RCC 7860 (cell line): ENCODE measurements around the gene AGBL1.
A peak's percentile ranks its signal among the peaks of the same experiment; 100 is the strongest.

Experiments
- DNase-seq: peaks from one replicate; pipeline ENCODE4 v3.0.0-alpha.2; 2015; ENCODE audit warnings: low spot score
- FAIRE-seq: peaks from 2 replicates; lab custom pipeline; 2012; peaks lifted over from hg19 to GRCh38; lab: Jason Lieb, UNC

The AGBL1 gene

GRCh38 chr15:86624261-86625036 lies 544.8 kb downstream of the AGBL1 start:
- DNase-seq (peak; percentile 90), FAIRE-seq (peak; percentile 91)

- DNase-seq, result no peak
- FAIRE-seq, result no peak
Measured at GRCh38 chr15:86629409-86630356, 550.0 kb downstream of the AGBL1 start.

DNA sequence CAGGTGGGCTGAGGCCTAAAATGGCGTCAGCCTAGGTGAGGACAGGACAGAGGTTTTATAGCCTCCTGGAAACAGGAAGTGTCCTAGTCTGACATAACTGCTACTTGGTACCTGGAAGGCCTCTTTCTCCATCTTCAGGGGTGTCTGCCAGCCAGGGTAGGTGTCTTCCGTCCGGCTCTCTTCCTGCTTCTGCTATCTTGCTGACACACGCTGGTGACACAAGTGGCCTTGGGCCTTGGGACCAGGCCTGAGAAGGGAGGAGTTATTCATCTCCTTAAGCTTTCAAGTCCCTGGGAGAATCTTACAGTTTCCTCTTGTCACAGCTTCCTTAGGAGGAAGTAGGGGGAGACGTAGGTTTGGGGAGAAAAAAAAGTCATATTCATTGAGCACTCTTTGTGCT lies 551.3 kb downstream of the AGBL1 start:
- FAIRE-seq (no peak), DNase-seq (no peak)

DNA sequence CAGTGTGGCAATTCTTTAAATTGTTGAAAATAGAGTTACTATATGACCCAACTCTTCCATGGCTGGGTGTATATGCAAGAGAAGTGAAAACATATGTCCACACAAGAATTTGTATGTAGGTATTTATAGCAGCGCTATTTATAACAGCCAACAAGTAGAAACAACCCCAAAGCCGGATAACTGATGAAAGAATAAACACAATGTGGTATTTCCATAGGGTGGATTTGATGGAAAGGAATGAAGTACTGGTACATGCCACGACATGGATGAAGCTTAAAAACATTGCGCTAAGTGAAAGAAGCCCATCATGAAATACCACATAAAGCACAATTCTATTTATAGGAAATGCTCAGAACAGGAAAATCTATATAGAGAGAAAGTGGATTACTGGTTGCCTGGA lies 554.5 kb downstream of the AGBL1 start:
- DNase-seq (no peak), FAIRE-seq (no peak)

DNA sequence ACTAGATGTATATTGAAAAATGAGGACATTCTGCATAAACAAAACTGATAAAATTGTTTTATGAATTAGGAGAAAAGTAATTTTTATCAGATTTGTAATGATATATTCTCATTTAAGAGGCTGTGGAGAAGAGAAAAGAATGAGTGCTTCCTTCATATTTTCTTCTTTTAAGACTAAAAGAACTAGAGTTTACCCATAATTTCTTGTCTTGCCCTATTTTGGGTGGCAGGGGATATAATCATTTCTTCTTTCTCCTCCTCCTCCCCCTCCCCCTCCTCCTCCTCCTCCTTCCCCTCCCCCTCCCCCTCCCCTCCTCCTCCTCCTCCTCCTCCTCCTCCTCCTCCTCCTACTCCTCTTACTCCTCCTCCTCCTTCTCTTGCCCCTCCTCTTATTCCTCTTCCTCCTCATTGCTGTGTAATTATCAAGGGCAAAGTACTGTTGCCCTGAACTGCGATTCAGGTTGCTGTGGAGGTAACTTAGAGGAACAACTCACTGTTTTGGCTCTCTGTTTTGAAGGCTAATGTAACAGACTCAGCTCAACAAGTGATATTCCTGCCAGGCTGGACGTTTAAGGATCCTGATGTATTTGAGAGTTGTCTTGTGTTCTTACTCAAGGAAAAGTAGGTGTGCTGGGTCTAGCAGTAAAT lies 555.4 kb downstream of the AGBL1 start:
- DNase-seq (no peak), FAIRE-seq (no peak)

- no peak for DNase-seq
- no peak for FAIRE-seq
Measured at GRCh38 chr15:86644339-86644738, 564.7 kb downstream of the AGBL1 start.

DNA sequence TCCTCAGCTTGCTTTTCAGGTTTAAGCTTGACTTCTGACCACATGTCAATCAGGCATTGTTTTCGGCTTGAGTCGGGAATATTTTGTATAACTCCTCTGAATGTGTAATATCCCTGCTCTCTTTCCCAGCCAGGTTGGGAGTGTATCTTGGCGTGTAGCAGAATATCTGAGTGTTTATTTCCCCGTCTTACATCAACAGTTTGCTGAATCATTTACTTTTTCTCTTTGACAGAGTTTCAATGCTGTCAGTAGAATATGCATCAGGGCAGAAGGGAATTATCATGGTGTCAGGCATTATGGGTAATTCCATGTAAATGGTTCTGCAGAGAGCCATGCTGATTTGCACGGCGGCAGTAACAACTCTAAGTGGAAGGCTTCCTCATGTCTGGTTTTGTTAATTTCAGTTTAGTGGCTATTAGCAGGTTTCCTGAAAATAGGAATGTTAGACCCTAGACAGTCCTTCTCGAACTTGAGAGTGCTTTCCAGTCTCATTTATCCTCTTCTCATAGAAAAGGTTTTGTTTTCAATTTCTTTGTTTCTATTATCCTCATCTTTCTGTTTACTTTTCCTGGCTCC lies 566.3 kb downstream of the AGBL1 start:
- FAIRE-seq (no peak), DNase-seq (no peak)

- no peak for DNase-seq
Measured at GRCh38 chr15:86647810-86648440, 568.3 kb downstream of the AGBL1 start.

GRCh38 chr15:86649277-86649676 lies 569.6 kb downstream of the AGBL1 start:
- FAIRE-seq (no peak), DNase-seq (no peak)

More at GRCh38 chr15:86647810-86648440, 568.3 kb downstream of the AGBL1 start:
- FAIRE-seq, result no peak

- FAIRE-seq, result no peak
Measured at GRCh38 chr15:86650094-86650493, 570.4 kb downstream of the AGBL1 start.

GRCh38 chr15:86653344-86654197 lies 573.9 kb downstream of the AGBL1 start:
- no peak for FAIRE-seq
- no peak for DNase-seq

More at GRCh38 chr15:86650094-86650493, 570.4 kb downstream of the AGBL1 start:
- DNase-seq, result no peak

- FAIRE-seq (no peak), DNase-seq (no peak)
Measured at GRCh38 chr15:86654501-86654900, 574.8 kb downstream of the AGBL1 start.

GRCh38 chr15:86657305-86657704 lies 577.6 kb downstream of the AGBL1 start:
- no peak for FAIRE-seq
- DNase-seq, result no peak

- no peak for DNase-seq
- FAIRE-seq, result no peak
Measured at GRCh38 chr15:86659724-86660411, 580.2 kb downstream of the AGBL1 start.

DNA sequence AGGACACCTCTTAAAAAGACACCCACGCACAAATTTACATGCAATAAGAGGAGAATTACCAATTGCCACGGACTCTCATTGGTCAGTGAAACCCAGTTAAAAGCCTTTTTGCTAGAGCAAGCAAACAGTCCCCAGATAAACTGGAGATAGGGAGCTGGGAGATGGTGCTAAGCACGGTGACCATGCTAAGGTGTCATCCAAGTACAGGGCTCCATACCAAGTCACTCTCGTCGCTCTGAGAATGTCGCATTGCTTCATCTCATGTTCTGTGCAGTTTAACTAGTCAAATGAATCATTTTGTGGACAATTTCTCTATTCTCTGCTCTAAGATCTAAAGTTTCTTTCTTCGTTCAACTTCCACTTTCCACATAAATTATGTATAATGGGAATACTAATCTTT lies 581.9 kb downstream of the AGBL1 start:
- DNase-seq, result no peak
- no peak for FAIRE-seq

- no peak for DNase-seq
- no peak for FAIRE-seq
Measured at GRCh38 chr15:86663304-86663703, 583.6 kb downstream of the AGBL1 start.

GRCh38 chr15:86663979-86664378 lies 584.3 kb downstream of the AGBL1 start:
- DNase-seq (no peak), FAIRE-seq (no peak)

GRCh38 chr15:86664581-86664980 lies 584.9 kb downstream of the AGBL1 start:
- FAIRE-seq (no peak), DNase-seq (no peak)

GRCh38 chr15:86676002-86676401 lies 596.3 kb downstream of the AGBL1 start:
- DNase-seq (no peak), FAIRE-seq (no peak)
